DMS114 treated with DMSO at 0.1 percent for 48 hours (cell line): ENCODE results near the gene SLC48A1.

Experiments
- DNase-seq: peaks from one replicate; lab custom pipeline; 2025; ENCODE audit not compliant: unreplicated experiment; lab: John Stamatoyannopoulos, UW

Gene SLC48A1

DNA sequence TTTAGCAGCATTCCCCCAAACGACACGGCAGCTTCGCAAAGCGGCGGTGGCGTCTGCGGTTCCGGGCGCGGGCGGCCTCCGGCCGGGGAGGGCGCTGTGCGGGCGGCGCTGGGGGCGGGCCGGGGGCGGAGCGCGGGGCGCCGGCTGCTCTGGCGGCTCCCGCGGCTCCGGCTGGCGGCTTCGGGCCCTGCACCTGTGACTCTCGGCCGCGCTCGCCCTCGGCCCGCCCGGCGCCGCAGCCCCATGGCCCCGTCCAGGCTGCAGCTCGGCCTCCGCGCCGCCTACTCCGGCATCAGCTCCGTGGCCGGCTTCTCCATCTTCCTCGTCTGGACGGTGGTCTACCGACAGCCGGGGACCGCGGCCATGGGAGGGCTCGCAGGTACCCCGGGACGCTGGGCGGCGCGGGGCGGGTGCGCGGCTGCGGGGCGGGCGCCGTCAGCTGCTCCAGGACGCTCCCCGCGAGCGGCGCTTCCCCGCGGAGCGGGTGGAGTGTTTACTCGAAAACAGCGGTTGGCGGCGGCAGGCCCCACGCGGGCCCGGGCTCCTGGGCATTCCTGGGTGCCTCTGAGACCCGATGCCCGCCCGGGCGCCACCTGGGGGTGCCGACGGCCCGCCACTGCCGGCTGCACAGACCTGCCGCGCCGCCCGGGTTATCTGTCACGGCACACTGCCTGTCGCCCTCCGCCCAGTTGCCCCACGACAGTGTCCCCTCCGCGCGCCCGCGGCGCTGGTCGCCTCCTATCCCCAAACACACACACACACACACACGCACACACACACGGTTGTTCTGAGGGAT is at the start of gene SLC48A1:
TSS of gene SLC48A1 (plus strand) at position 177 of the 796 bp plus-strand sequence. CDS start at position 244, 67 bp downstream.
- DNase-seq: peak; percentile 38

DNA sequence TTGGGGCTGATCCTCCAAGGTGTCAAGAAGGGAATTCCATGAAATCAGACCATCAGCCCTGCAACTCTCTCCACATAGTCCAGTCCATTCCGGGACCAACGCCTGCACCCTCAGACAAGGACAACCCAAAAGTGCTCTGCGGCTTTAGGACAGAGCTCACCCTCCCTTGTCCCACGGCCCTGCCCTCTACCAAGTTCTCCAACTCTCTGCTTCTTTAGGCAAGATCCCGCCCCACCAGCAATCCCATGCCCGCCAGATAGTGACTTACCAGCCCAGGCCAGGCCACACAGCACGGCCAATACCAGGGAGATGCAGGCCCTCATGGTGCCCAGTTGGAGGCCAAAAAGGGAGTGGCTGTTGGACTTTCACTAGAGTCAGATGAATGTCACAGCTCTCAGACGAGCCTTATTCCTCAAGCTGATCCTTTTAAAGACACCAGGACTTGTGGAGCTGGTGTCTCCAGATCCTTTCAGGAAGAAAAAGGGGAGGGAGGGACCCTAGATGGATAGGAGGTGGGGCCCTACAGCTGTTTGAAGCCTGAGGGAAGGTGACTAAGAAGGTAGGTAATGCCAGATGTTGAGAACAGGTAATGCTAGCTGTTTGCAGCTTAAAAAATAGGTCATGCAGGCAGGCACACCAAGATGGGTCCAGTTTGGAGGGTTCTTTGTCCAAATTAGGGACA is 47.8 kb upstream of the SLC48A1 start, which contains the start of gene ENDOU:
TSS of gene ENDOU (minus strand) at position 400 of the 682 bp plus-strand sequence. CDS start at position 323, 77 bp downstream.
- DNase-seq: no peak

DNA sequence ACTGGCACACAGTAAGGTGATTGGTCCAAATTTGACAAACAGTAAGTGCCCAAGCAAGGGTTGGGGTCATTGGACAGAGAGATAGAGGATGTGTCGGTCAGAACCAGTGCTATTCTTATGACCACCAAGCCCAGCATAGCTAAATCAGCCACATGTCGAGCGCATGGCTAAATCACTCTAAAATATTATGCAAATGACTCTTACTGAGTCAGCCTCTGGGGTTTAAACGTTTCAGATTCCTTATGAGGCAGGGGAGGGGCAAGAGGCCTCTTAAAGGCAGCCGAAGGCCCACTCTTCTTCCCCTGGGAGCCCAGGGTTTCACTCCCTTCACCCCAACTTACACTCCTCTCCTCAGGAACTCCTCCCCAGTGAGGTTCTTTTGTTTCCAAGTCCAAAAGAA is 47.1 kb upstream of the SLC48A1 start:
- DNase-seq: no peak

DNA sequence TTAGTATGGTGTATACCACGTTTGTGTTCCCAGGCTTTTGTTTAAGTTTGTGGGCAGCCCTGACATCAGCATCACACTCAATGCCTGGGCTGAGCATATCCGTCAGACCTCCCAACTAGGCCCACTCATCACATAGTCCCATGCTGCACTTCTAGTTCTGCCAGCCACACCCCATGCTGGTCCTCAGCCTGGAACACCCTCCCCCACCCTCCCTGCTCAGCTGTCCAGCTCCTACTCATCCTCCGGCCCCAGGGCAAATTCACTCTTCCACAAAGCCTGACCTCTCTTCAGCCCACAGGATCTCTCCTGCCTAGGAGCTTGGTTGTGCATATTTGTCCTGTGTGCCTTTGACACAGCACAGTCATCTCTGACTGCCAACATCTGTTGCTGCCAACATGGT is 43.8 kb upstream of the SLC48A1 start:
- no peak for DNase-seq

DNA sequence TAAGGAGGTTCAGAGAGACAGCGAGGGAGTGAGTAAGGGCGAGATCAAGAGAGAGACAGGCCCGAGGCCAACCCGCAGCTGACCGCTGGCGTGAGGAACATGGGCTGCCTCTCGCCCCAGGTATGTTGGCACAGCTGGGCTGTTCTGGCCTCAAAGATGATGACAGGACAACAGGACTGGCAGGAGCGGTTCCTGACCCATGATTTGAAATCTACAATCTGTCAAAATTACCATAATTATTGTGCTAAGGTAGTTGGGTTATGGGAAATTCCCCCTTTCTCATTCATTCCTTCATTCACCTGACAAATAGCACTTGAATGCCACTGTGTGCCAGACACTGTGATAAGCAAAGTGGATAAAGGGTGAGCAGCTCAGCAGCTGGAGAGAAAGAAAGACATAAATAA is 42.7 kb upstream of the SLC48A1 start:
- DNase-seq: no peak

DNA sequence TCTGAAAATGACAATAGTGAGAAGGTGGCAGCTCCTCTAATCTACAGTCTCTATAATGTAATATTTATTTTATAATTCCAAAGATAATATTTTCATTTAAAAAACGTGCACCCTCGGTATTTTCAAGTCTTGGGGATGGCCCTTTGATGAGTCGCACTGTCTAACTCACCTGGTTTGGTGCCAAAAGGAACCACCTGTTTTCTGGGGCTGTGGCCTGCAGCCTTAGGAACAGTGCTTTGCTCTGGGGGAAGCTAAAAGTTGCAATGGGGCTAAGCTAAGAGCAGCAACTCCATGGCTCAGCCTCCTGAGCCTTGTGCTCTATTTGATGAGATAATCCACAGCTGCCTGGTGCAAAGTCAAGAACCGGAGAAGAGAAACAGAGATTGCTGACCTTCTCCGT is 41.3 kb upstream of the SLC48A1 start:
- DNase-seq: no peak

DNA sequence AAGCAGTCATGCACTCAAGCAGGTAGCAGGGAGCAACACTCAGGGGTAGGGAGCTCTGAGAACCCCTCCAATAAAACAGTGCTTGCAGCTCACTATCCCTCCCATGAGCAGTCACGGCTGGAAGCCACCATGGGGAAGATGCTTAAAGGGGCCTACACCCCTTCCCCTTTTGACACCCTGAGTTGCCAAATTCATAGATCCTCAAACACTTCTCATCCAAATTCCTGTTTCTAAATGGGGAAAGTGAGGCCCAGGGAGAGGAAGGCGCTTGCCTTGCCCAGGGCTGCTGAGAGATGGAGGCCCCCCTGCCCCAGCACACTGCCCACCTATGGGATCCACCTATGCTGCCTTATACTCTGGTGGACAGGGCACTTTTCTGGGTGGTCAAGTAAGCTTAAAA is 40.5 kb upstream of the SLC48A1 start:
- DNase-seq: no peak

DNA sequence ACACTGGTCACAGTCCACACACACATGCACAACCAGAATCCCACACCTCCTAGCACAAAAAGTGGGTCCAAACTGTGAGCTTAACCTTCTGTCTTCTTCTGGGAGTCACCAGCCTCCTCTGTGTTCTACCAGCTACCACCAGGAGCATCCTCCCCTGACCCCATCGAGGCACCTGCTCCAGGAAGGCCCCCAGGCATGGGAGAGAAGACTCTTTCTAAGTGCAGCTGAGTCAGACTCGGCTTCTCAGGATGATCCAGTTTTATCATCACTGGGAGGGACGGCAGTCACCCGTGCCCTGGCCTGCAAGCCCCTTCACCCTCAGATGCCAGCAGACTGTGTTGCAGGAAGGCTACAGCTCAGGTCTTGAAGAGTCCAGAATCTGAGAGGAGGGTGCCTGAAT is 39.9 kb upstream of the SLC48A1 start:
- DNase-seq: no peak

DNA sequence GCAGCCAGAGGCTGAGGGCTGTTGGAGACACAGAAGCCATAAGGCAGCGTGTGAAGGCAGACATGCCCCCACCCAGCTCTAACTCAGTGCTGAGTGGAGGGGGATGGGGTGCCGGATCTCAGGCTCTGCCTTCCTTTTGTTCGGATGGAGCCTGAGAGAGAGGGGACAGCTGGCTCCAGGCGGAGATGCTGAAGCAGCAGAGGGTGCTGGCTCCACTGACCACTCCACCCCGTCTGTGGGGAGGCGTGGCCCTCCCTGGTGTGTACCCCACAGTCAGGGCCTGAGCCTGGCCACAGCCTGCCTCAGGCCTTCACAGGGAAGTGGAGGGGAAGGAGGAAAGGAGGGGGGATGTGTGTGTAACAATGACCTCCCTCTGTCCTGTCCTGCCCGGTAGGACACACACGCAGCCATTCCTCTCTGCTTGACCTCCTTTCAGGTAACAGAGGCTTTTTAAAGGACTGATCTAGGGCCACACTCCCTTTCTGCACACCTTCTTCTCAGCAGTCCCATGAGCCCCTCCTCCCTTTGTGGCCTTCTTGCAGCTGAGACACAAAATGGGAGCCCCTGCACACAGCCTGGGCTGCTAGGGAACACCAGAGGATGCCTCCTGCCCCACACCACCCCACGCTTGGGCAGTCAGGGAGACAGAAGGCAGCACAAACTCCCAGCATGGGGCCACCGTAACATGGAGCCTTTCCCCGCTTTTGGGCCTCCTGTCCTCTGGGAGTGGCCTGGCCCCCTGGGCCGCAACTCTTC is 38.1 kb upstream of the SLC48A1 start:
- DNase-seq: no peak

DNA sequence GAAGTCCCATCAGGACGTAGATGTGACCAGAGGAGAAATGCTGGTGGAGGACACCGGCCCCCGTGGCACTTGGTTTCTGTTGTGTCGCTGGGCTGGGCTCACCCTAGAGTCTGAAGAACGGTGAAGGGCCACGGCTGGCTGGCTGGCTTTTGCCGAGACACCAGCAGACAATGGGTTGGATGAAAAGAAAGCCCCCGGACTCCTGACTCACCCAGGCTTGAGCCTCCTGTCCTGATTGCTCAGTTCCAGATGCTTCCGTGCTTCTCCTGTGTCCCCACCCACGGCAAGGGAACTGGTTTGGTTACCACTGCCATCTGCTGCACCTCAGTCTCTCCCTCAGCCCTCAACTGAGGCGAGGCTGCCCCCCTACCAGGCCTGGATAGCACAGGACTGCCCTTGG is 37.4 kb upstream of the SLC48A1 start:
- DNase-seq: no peak

DNA sequence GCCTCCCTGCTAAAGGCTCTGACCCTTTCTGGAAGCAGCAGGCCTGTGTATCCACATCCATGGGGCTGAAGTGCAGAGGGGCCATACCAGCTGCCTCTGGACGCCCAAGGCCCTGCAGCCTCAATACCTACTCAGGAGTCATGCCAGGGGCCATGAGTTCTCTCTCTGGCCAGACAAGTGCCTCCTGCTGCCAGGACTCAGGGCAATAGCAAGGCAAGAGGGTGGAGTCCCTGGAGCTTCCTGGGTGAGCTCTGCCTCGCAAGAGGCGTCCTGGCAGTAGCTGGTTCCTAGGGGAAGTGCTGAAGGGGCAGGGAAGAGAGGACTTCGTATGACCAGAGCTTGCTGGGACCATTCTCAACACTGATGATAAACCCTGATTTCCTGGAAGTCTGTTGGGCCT is 36.8 kb upstream of the SLC48A1 start:
- no peak for DNase-seq

DNA sequence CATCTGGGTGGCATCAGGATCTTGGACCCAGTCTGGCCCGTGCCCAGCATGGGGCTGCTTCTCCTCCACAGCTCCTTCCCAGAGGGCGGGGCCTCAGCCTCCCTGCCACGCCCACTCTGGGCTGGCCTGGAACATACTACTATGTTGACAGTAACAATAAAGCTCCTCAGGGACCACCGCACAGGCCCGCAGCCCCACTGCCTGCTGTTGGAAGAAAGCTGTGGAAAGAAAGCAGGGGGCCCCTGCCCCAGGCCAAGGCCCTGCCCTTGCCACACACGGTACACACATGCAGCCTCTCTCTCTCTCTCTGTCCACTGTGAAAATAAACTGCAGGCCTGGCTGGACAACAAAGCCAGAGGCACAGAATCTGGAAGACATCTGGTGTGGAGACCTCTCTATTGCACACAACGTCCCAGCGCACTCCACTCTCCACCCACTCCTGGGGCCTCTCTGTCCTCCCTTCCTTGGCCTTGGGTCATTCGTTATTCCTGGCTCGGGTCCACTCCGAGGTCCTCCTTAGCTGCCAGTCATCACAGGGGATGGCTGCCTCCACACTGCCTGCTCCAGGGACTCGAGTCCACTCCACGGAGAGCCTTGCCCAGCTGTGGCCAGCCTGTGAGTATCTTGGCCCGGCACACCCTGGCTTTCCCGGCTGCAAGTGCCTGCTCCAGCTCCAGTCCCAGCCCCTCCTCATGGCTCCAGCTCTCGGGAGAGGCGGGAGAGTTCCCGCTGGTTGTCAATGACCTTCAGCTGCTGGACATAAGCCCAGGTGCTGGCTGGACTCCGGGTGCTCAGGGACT is 36.0 kb upstream of the SLC48A1 start:
- no peak for DNase-seq

DNA sequence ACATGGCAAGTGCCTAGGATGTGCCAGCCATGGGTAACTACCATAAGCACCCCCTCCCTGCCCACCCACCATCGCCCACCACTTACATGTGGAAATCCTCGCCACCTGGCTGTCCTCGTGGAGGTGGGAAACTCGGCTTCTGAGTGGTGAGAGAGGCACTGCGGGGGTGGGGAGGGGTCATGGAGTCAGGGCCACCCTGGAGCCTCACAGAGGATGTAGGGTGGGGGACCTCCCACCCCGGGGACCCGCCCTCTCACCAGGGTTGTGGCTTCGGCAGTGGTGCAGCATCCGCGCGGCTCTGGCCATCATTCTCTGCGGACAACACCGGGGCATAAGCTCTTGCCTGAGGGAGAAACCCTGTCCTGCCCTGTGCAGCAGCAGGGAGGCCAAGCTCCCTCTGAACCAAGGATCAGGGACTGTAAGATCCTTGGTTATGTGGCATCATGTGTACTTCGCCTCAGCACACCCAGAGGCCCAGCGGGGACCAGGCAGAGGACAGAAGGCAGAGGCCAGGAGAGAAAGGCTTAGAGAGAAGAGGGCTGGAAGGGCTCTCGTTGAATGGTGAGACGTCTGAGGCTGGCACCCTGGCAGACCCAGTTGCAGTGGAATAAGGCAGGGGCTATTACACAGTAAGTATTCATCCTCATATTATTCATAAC is 35.0 kb upstream of the SLC48A1 start:
- DNase-seq: no peak

DNA sequence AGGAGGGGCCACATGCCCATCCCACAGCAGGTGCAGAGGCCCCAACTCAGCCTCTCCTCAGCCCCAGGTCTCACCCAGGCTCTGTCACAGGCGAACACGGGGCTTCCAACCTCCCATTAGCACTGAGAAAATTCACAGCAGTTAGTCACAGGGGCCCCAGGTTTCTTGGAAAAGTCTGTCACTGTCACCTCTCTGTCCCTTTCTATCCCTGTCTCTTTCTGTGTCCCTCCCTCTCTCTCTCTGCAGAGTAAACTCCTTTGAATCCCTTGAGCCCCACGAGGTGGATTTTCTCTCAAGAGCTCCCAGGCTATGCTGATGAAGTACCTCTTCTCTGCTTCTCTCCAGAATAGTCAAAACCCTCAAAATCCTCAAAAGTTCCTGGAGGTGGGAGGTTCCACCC is 33.7 kb upstream of the SLC48A1 start:
- DNase-seq: no peak

DNA sequence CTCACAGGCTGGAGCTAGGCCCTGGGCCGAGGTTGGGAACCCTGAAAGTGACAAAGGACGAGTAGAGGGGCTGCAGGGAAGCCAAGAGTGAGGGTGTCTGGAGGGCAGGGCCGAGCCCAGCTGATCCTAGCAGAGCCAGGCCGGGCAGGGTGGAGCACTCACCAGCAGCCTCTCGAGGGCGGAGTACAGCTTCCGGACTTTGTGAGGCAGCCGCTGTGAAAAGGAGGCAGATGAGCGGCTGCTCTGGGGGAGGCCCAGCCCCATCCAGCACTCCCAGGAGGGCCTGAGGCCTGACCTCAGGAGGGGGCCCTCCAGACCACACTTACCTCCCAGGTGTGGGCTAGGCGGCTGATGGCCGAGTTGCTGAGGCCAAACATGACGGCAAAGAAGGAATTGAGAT is 33.1 kb upstream of the SLC48A1 start:
- no peak for DNase-seq

DNA sequence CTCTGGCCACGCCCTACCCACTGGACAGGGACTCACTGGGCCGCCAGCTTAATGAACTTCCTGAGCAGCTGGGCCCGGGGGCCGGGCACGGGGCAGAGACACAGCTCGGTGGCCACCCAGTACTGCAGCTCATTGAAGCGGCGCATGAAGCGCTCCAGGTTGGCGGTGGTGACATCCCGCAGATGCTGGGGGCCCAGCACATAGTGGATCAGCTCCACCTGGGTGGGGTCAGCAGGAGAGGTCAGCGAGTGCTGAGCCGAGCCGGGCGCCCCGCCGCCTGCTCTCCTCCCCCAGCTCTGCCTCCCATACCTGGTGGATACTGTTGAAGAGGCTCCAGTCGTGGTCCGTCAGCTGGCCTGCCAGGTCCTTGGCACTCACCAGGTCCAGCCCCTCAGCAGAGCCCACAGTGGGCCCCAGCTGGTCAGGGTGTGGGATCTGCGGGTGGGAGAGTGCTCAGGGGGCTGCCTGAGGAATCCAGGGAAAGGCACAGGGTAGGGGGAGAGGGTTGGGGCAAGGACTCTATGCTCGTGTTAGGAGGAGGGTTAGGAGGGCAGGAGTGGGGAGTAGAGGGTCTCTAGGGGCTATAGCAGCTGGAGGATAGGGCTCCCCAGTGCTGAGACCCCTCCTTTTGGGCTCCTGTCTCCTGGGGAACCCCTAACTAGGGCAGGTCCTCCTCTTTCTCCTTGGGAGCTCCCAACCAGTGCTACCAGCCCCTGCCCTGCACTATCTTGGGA is 32.3 kb upstream of the SLC48A1 start:
- no peak for DNase-seq

DNA sequence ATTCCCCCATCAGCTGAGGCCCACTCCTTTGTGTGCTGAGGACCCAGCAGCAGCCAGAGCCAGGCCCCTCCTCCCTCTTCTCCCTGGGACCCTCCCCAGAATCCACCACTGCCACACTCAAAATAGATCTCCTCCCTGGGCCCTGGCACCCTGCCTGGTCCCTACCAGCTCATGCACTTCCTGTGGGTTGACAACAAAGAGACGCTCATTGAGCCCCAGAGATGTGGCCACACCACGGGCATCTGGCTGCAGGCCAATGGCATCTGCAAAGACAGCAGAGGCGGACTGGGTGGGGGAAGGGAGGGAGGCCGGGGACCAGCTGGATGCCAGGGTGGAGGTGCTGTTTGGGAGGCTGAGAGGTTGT is 31.7 kb upstream of the SLC48A1 start:
- no peak for DNase-seq

DNA sequence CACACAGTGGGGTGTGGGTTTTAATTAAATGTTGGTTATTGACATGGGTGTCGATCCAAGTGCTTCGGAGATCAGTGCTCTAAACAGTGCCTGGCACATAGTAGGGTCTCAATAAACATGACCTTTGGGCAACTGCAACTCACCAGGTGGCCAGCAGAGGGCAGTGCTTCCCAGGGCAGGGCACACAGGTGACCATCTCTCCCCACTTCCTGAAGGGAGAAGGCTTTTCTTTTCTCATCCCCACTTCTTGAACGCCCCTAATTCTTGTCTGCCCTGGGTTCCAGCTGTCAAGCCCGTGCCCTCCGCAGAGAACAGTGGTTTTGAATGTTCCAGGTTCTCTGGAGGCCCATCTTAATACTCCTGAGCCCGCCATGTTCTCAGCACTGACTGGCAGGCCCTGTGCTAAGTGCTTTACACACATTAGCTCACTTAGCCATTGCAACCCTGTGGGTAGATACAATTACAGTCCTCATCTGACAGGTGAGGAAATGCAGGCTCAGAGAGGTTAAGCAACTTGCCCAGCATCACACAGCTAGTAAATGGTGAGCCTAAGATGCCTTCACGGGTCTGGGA is 30.7 kb upstream of the SLC48A1 start:
- no peak for DNase-seq

DNA sequence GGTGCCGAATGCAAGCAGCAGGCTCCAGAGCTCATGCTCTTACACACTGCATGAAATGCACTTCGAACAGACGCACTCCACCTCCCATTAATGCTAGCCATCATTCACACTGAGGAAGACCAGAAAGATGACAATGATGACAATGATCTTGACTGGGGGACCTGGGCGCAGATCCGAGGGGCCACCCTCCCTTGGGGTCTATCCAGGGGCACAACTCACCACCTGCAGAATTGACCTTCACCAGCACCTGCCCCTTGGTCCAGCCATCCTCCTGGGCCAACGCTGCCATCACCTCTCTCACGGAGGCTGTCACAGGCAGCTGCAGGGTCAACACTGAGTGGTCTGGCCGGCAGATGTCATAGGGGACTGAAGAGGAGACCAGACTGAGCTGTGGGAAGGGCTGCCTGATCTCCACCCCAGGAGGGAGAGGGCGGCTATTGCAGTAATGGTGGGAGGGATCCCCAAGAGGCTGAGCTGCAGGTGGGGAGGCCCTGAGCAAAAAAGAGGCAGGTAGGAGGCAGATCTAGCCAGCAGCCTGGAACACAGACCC is 29.7 kb upstream of the SLC48A1 start:
- DNase-seq: no peak
